Stimulated activated CD8-positive, alpha-beta memory T cell treated with anti-CD3 and anti-CD28 coated beads, Interleukin-4, amount 100 ng/mL, for 24 hours (primary cell): Measurements from ENCODE around the gene KANSL1L.
"Not testable (repeated sequence)": the region's sequence is repeated elsewhere in the genome, so short reads cannot be mapped to it uniquely, and the experiment has no call there.

Source experiments
- DNase-seq: peaks from one replicate; pipeline ENCODE4 v3.0.0-alpha.2; 2020; ENCODE audit warnings: low read depth

KANSL1L gene, protein sequence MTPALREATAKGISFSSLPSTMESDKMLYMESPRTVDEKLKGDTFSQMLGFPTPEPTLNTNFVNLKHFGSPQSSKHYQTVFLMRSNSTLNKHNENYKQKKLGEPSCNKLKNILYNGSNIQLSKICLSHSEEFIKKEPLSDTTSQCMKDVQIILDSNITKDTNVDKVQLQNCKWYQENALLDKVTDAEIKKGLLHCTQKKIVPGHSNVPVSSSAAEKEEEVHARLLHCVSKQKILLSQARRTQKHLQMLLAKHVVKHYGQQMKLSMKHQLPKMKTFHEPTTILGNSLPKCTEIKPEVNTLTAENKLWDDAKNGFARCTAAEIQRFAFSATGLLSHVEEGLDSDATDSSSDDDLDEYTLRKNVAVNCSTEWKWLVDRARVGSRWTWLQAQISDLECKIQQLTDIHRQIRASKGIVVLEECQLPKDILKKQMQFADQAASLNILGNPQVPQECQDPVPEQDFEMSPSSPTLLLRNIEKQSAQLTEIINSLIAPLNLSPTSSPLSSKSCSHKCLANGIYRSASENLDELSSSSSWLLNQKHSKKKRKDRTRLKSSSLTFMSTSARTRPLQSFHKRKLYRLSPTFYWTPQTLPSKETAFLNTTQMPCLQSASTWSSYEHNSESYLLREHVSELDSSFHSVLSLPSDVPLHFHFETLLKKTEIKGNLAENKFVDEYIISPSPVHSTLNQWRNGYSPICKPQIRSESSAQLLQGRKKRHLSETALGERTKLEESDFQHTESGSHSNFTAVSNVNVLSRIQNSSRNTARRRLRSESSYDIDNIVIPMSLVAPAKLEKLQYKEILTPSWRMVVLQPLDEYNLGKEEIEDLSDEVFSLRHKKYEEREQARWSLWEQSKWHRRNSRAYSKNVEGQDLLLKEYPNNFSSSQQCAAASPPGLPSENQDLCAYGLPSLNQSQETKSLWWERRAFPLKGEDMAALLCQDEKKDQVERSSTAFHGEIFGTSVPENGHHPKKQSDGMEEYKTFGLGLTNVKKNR

DNA sequence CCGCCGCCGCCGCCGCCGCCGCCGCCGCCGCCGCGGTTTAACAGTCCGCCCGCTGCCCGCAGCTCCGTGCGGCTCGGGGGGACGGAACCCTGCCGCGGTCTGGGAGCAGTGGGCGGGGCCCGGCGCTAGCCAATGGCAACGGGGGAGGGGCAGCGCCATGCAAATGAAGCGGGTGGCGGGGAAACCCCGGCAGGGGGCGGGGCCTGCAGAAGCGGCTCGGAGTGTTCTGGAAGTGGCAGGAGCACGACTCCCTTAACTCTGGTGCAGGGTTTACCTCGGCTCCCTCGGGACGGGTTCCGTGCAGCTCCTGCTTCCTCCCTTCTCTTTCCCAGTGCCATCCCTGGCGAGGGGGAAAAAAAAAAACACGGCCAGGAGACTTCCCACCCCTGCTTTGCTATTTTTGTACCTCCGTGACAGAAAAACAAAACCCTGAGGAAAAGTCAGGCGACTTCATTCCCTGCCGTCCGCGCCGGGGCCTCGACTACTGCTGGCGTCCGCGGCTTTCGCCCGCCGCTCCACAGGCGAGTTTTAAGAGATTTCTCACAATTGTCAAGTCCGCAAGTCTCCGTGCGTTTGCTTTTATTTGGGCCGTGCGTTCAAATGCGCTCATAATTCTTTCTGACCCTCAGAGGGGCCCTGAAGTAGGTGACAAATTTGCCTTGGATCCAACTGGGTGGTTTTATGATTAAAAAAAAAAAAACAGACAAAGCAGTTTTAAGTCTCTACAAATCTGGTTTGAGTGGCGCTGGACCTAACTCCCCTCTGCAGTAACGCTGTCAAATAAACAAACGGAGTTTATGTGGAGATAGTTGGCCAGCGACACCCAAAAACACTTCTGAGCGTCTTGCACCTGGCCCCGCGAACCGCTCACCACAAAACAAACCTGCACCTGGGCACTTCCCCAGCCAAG lies at the start of gene KANSL1L:
KANSL1L (minus strand) TSS at position 101 of the 910 bp plus-strand sequence. CDS start 16,827 bp downstream, outside the sequence.
- peak; percentile 97 for DNase-seq

DNA sequence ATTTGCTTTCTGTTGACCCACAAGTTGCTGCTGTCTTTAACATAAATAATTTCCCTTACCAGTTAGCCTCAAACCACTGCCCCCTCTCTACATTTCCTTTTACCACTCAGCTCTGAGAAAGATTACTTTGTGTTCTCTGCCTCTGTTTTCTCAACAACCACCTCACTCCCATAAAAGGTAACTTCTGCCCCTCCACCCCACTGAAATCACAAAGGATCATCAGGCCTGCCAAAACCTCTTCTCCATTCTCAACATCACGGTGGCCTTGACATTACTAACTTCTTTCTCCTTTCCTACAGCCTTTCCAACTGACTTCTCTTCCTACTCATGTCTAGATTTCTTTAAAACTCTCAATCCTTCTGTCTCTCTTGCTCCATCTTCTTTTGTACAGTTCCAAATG lies 43.9 kb upstream of the KANSL1L start:
- DNase-seq: no peak

DNA sequence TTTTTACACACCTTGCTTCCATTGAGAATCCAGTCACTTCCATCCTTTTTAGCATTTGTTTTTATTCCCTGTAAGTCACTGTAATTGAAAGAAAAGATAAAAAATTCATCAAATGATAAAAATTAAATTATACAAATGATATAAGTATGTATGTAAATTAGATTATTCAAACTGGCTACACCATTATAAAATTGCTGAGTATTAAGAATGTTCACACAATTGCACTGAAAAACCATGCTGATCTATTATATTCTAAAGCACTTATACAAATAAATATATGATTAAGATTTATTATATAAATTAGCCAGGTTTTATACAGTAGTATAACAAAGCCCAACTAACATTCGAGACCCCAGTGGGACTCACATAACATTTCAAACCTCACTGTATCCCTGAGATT lies 39.0 kb upstream of the KANSL1L start:
- no peak for DNase-seq

DNA sequence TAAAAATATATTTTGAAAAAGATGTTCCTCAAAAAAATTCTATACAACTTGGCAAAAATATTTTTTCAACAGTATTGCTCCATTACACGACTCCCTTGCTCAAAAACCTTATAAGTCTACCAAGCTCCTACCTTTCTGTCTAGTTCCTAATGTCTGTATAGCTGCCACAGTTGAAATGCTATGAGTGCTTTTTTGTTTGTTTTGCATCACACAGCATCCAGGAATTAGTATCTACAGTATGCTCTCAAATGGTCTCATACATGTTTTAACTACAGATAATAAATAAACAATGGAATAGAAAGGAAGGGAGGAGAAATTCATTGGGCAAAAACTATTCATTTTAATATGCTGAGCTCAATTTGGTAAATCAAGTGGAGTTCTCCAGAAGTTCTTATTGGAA lies 36.7 kb upstream of the KANSL1L start:
- no peak for DNase-seq

DNA sequence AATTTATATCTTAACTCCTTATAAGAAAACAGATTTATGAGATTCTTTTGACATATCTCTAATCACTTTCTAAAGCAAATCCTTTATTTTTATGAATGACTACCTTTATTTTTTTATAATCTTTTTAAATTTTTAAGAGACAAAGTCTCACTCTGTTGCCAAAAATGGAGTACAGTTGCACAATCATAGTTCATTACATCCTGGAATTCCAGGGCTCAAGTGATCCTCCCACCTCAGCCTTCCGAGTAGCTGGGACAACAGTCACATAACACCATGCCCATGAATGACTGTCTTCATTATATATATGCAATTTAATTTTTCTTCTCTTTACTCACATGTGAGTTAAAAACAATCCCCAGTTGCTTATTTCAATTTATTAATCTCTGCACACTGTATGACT lies 32.3 kb upstream of the KANSL1L start:
- DNase-seq: no peak

DNA sequence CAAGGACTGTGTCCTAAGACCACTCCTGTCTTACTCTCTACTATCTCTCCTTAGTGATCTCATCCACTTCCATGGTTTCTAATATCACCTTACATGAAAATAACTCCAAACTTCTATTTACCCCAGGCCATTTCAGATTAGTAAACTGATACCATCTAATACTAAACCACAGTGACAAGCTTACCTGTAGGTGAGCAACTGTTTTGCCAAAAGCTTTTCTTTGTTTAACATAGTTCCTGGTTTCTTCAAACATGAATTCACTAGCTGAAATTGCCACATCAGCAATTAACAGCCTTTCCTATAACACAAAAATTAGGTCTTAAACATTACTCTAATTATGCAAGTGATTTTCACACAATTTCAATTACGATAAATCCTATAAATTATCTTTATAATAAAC lies 31.9 kb upstream of the KANSL1L start:
- no peak for DNase-seq

DNA sequence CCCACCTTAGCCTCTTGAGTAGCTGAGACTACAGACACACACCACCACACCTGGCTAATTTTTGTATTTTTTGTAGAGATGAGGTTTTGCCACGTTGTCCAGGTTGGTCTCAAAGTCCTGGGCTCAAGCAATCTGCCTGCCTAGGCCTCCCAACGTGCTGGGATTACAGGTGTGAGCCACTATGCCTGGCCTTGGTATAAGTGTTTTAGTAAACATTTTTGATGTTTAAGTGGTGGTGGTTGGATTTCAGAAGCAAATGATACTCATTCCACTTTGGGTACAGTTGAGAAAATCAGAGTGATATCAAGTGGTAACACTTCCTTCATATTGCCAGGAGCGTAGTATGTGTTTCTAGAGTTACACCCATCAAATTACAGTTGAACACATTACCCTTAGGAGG lies 28.6 kb upstream of the KANSL1L start:
- no peak for DNase-seq

DNA sequence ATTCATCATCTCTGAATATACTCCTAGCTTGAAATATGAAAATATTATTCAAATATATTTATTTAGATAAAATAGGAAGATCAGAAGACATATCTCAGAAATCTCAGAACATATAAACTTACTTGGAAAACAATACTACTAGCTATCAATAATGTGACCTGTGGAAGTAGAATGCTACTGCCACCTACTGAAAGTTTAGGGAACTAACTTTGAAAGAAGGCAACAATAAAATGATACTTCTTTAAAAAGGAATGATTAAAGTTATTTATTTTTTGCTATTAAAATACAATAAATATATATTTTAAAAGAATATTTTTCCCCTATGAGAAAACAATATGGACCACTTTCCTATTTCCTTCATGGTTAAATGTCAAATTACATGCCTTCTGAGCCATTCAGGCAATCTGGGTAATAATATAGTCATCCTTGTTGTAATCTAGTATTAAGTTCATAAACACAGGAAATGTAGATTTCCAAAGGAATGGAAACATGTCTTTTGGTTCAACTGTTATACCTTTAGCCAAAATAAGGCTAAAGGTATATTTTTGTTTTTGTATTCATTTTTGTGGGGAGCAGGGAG lies 28.1 kb upstream of the KANSL1L start:
- no peak for DNase-seq

DNA sequence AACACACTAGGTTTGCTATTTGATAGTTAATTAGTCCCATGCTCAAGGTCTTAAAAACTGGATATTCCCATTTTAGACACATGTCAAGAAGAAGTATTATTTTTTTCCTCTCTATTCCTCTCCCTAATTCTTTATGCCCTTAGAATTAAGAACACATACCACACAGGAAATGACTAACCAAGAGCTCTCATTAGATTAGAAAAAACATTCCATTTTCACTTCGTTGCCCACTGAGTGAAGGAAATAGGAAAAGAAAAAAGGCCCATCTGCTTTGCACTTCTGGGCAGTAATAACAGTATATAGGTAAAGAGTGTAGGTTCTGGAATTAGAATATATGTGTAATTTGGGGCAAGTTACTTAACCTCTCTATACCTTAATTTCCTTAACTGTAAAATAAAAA lies 27.1 kb upstream of the KANSL1L start:
- no peak for DNase-seq

DNA sequence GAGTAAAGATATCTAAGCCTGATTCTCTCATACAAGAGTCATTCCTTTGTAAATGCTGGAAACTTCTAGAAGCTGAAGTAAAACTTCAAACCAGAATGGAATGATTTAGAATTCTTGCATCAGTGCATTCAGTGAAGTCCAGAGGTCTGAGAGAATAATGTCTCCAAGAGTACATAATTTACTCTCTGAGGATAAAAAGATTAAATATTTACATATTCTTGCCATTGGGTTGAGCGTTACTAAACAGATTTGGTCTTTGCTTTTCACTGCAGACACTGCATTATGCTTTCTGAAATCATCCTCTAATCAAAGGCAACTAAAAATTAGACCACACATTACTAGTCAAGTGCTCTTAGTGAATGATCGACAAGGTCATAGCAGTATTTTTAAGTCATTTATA lies 26.5 kb upstream of the KANSL1L start:
- no peak for DNase-seq

DNA sequence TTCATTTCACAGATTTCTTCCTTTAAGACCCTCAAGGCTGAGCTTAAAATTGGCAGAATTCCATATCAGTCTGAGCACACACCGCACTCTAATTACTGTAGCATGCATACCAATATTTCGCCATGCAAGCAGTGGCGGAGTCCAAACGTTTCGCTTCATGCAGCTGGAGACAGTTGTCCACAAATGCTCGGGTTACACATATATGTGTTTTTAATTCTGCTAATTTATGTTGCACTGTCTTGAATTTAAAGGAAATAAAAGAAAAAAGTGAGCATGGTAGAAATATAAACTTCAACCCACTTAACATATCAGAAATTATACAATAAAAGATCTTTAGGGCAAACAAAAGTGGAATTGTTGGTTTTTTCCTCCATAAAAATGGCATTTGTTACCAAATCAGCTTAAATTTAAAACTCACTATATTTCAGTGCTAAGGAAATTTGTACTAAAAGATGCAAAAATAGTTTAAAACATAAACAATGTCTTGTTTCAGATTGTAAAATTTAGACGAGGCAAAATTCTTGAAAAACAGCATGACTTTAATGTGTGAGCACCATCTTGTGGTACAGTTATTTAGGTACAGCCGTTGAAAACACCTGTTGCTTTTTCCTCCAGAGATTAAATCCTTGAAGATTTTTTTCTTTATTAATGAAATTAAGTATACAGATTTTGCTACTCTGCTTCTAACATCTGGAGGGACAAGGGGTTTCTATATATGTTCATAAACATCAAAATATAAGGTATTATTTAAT lies 24.1 kb upstream of the KANSL1L start:
- no peak for DNase-seq

DNA sequence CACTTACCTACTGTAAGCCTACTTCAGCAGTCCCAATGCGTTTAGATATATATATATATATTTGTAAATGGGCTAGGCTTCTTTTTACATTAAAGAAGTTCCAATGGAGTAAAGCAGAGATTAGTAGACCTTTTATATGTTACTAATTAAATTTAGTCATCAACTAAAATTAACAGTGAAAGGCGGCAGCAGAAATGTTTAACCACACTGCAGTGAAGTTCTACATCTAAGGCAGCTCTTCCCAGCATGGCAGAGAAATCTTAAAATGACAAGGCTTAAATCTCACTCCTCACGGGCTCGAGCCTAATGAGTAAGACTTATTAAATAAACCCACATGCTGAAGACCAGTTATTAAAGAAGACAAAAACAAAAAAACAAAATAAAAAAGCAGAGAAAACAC lies 19.1 kb upstream of the KANSL1L start:
- no peak for DNase-seq

DNA sequence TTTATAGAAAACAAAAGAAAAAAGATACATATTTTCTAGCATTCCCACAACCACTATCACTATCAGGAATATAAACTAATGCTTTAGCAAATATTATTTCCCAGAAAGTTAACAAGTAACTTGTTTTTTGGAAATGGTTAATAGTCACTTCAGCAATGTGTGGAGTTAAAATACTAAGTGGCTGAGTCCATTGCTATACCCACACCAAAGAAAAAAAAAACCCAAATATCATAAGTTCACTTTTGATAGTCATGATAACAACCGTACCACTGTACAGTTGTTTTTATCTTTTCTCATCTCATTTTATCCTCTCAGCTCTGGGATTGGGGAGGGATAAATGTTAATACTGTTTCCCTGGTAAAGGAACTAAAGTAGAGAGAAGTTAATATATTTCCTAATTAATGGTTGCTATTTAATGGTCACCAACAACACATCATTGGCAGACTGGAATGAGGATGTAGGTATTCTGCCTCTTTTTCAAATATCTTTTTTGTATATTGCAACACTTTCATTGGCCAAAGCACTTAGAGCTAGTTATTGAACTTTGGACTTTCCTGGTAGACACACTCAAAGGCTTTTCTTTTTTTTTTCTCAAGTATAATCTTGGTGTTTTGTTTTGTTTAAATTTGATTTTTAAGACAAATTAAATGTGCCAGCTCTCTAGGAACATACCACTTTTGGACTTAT lies 18.4 kb upstream of the KANSL1L start:
- no peak for DNase-seq

DNA sequence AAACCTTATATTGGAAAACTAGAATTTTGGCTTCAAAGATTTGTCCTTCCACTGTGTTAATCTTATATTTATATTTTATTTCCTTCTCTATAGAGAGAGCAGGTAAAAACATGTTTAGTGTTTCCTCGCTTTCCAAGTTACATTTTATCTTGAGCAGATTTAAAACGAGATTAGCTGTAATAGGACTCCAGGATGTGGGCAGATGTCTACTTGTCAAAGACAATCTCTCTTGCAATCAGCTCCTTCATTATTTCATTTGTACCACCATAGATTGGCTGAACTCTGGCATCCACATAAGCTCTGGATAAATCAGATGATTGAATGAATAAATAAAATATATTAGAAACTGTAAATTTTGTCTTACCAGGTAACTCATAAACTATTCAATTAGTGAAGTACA lies 17.5 kb upstream of the KANSL1L start:
- no peak for DNase-seq

DNA sequence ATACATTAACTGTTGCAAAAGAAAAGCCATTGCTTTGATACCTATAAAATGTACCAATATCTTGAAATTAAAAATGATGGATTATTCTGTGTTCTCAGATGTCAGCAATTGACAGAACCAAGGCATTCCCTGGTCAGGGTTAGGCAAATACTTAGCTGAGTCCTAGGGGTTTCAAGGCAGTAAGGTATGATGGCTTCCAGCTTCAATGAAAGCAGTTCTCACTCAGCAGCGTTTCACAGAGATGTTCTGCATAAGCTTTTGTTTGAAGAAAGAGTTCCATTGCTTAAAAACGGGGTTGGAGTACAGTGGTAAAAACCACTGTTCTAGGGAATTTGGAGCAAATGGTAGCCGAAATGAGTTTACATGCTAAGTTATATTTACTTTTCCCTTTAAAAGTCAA lies 17.0 kb upstream of the KANSL1L start:
- no peak for DNase-seq

DNA sequence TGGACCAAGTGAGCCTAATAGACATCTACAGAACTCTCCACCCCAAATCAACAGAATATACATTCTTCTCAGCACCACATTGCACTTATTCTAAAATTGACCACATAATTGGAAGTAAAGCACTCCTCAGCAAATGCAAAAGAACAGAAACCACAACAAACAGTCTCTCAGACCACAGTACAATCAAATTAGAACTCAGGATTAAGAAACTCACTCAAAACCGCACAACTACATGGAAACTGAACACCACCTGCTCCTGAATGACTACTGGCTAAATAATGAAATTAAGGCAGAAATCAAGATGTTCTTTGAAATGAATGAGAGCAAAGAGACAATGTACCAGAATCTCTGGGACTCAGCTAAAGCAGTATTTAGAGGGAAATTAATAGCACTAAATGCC lies 12.7 kb upstream of the KANSL1L start:
- DNase-seq: not testable (repeated sequence)

DNA sequence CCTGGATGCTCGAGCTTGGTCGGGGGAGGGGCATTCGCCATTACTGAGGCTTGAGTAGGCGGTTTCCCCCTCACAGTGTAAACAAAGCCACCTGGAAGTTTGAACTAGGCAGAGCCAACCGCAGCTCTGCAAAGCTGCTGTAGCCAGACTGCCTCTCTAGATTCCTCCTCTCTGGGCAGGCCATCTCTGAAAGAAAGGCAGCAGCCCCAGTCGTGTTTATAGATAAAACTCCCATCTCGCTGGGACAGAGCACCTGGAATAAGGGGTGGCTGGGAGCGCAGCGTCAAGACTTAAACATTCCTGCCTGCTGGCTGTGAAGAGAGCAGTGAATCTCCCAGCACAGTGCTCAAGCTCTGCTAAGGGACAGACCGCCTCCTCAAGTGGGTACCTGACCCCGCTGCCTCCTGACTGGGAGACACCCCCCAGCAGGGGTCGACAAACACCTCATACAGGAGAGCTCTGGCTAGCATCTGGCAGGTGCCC lies 10.4 kb upstream of the KANSL1L start:
- DNase-seq: not testable (repeated sequence)

DNA sequence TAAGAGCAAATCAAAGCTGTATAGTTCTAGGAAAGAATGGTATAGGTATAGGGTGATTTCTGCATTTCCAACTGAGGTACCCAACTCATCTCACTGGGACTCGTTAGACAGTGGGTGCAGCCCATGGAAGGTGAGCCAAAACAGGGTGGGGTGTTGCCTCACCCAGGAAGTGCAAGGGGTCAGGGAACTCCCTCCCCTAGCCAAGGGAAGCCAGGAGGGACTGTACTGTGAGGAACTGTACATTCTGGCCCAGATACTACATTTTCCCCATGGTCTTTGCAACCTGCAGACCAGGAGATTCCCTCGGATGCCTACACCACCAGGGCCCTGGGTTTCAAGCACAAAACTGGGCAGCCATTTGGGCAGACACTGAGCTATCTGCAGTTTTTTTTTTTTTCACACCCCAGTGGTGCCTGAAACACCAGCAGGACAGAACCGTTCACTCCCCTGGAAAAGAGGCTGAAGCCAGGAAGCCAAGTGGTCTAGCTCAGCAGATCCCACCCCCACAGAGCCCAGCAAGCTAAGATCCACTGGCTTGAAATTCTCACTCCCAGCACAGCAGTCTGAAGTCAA lies 9.9 kb upstream of the KANSL1L start:
- DNase-seq: not testable (repeated sequence)

DNA sequence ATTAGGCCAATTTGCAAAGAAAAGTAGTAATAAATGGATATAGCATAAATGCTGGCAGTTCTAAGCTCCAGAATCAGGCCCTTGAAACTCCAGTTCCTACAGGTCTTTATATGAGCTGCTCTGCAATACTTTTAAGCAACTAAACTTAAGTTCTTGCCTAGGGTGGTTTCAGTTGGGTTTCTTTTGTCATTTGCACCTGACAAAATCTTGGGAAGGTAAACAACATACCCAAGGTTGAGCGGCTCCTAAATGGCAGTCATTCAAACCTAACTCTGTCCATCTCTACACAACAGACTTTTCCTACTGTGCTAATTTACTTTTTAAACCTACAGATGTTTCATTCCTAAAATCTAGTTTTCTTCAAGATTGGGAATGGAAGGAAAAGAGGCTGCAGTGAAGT lies 9.3 kb upstream of the KANSL1L start:
- DNase-seq: no peak
